SK-N-SH (cell line): ENCODE results near the gene EMILIN2. TPM values are rescaled to one million over a fixed set of nuclear protein-coding genes. Genes with fewer than 3 reads are reported as not detected.
"Not testable (repeated sequence)": the region's sequence is repeated elsewhere in the genome, so short reads cannot be mapped to it uniquely, and the experiment has no call there.

ENCODE experiments used
- CTCF ChIA-PET: fragments of 300-600, 350-600 bp; formaldehyde crosslinking; extraction: SDS; loops from one replicate; lab custom pipeline; 2021; lab: Yijun Ruan, JAX
- POLR2A ChIA-PET: fragments of 350-600 bp; sonication (Branson Sonifier 250); formaldehyde crosslinking; extraction: SDS; loops from one replicate; lab custom pipeline; 2020; ENCODE audit warnings: antibody characterized with exemption, inconsistent platforms; lab: Yijun Ruan, JAX
- DNase-seq: peaks from one replicate; pipeline ENCODE4 v3.0.0; 2012
- H2AFZ ChIP-seq: fragments of 200-600 bp; sonication (generic); 2 replicates; pipeline ENCODE4 v1.8.1; 2016; ENCODE audit warnings: antibody characterized with exemption, mild to moderate bottlenecking, low read depth
- H3F3A ChIP-seq: fragments of 200-600 bp; sonication (generic); replicated peaks from 2 replicates; pipeline ENCODE3; 2016; ENCODE audit warnings: antibody characterized with exemption, mild to moderate bottlenecking; ENCODE audit not compliant: insufficient read depth
- H3K27ac ChIP-seq, 2 experiments: fragments of 200-500 bp in 1 of 2; fragments of 200-600 bp in 1 of 2; sonication (Bioruptor generic) in 1 of 2; sonication (generic), shearing (Covaris generic) in 1 of 2; 2 replicates each; pipeline versions ENCODE4 v1.5.1 to v1.6.1; 2014 to 2016; ENCODE audit warnings: low read depth in 2 of 2, inconsistent platforms in 1 of 2, low read length in 1 of 2, mild to moderate bottlenecking in 1 of 2, mixed read lengths in 1 of 2
- H3K27me3 ChIP-seq: fragments of 200-600 bp; sonication (generic), shearing (Covaris generic); 2 replicates; pipeline ENCODE4 v1.6.1; 2016; ENCODE audit warnings: mixed run types; ENCODE audit not compliant: insufficient read depth
- H3K36me3 ChIP-seq, 2 experiments: fragments of 200-500 bp in 1 of 2; fragments of 200-600 bp in 1 of 2; sonication (Bioruptor generic) in 1 of 2; sonication (generic) in 1 of 2; replicated peaks in 1 of 2; 2 replicates each; pipeline versions ENCODE3 to v1.5.1; 2014 to 2016; ENCODE audit warnings: low read length in 1 of 2, mild to moderate bottlenecking in 1 of 2; ENCODE audit not compliant: insufficient read depth in 2 of 2, control insufficient read depth in 1 of 2
- H3K4me1 ChIP-seq, 2 experiments: fragments of 200-500 bp in 1 of 2; fragments of 200-600 bp in 1 of 2; sonication (Bioruptor generic) in 1 of 2; sonication (generic), shearing (Covaris generic) in 1 of 2; 2 replicates each; pipeline versions ENCODE4 v1.5.1 to v1.6.1; 2014 to 2016; ENCODE audit warnings: low read depth in 1 of 2, low read length in 1 of 2, mixed run types in 1 of 2; ENCODE audit not compliant: insufficient read depth in 2 of 2, control insufficient read depth in 1 of 2
- H3K4me2 ChIP-seq: fragments of 200-600 bp; sonication (generic), shearing (Covaris generic); 2 replicates; pipeline ENCODE4 v1.6.1; 2017; ENCODE audit warnings: mixed run types
- H3K4me3 ChIP-seq, 2 experiments: fragments of 200-500 bp in 1 of 2; fragments of 200-600 bp in 1 of 2; sonication (Bioruptor generic) in 1 of 2; sonication (generic), shearing (Covaris generic) in 1 of 2; 2 replicates each; pipeline versions ENCODE4 v1.5.1 to v1.8.1; 2014 to 2016; ENCODE audit warnings: low read depth in 2 of 2, inconsistent platforms in 1 of 2, low read length in 1 of 2, mild to moderate bottlenecking in 1 of 2, mixed read lengths in 1 of 2, moderate library complexity in 1 of 2
- H3K79me2 ChIP-seq: fragments of 200-600 bp; sonication (generic); 2 replicates; pipeline ENCODE4 v1.8.1; 2017; ENCODE audit warnings: mild to moderate bottlenecking; ENCODE audit not compliant: insufficient read depth
- H3K9ac ChIP-seq: fragments of 200-600 bp; sonication (generic); 2 replicates; pipeline ENCODE4 v1.6.1; 2017; ENCODE audit warnings: mixed run types
- H3K9me2 ChIP-seq: fragments of 200-600 bp; sonication (generic); 2 replicates; pipeline ENCODE4 v1.6.1; 2017; ENCODE audit warnings: mixed run types
- H3K9me3 ChIP-seq: fragments of 200-600 bp; sonication (generic); 2 replicates; pipeline ENCODE4 v1.6.1; 2017; ENCODE audit warnings: mixed run types, mild to moderate bottlenecking, moderate library complexity
- H4K20me1 ChIP-seq: fragments of 200-600 bp; sonication (generic); 2 replicates; pipeline ENCODE4 v1.6.1; 2017; ENCODE audit warnings: mild to moderate bottlenecking, mixed run types; ENCODE audit not compliant: insufficient read depth
- EZH2phosphoT487 ChIP-seq: fragments of 200-600 bp; sonication (generic); IDR thresholded peaks from 2 replicates; pipeline ENCODE4 v1.6.1; 2017; ENCODE audit warnings: low read depth, mixed run types, mild to moderate bottlenecking, antibody characterized with exemption, moderate library complexity, borderline replicate concordance
- FOXJ3 ChIP-seq: sonication (generic); formaldehyde crosslinking; IDR thresholded peaks from 2 replicates; pipeline ENCODE4 v1.5.1; 2020; ENCODE audit warnings: mild to moderate bottlenecking, missing genetic modification reagents
- GATA2 ChIP-seq: sonication (generic); formaldehyde crosslinking; IDR thresholded peaks from 2 replicates; pipeline ENCODE4 v1.5.0; 2020; ENCODE audit warnings: mild to moderate bottlenecking, missing genetic modification reagents
- JUND ChIP-seq: IDR thresholded peaks from 2 replicates; pipeline ENCODE4 v1.4.0; 2012
- NRF1 ChIP-seq: IDR thresholded peaks from 2 replicates; pipeline ENCODE4 v1.6.1; 2012; ENCODE audit warnings: low read depth, mild to moderate bottlenecking, low read length
- RAD21 ChIP-seq: IDR thresholded peaks from 2 replicates; pipeline ENCODE4 v1.6.1; 2012; ENCODE audit warnings: mild to moderate bottlenecking, low read length
- RXRA ChIP-seq: IDR thresholded peaks from 2 replicates; pipeline ENCODE4 v1.4.0; 2012; ENCODE audit warnings: low read depth, mild to moderate bottlenecking, borderline replicate concordance
- SMC3 ChIP-seq: IDR thresholded peaks from 2 replicates; pipeline ENCODE4 v1.6.1; 2012; ENCODE audit warnings: low read depth, low read length, improper control_type of control experiment
- YY1 ChIP-seq: IDR thresholded peaks from 2 replicates; pipeline ENCODE4 v1.4.0; 2012; ENCODE audit warnings: low read depth, mild to moderate bottlenecking
- WGBS: methylation state at CpG from one replicate; pipeline ENCODE4 v1.1.6; 2017; ENCODE audit warnings: low lambda C conversion rate; 5-methylcytosine and 5-hydroxymethylcytosine counted together
- polyA plus RNA-seq, 3 experiments: library from polyadenylated mRNA; depleted of rRNA; stranded (reverse); fragments of >200 nt; gene quantifications; 2 replicates each; pipeline ENCODE4 v1.2.3, GENCODE V29; 2012
- TF ChIP-seq, protein P1 (sequence below): IDR thresholded peaks from 2 replicates; pipeline ENCODE4 v1.4.0; 2012; ENCODE audit warnings: low read depth, borderline replicate concordance

The EMILIN2 gene
- polyA plus RNA-seq, 1 of the 3 experiments (the other 2 are of a cell fraction) = 1.4 TPM

- H3K27me3 ChIP-seq = no peaks in the 10 kb centered on the region
- H3F3A ChIP-seq = no peaks in the 10 kb centered on the region
- DNase-seq = no peak
- ChIA-PET POLR2A (no interaction called here), CTCF (interaction anchor here (0.5 to 2.8 kb wide), 9 partner anchors 9 to 331 kb away, joined by 3 to 10 read pairs (median 4); no protein-coding TSS in a partner anchor)
- H3K9me2 ChIP-seq = no peaks in the 10 kb centered on the region
- TF ChIP-seq RAD21 (no peak), RXRA (no peak)
- no peak overlapping the region for H3K27ac ChIP-seq
- H3K4me1 ChIP-seq = no peaks in the 10 kb centered on the region
- H3K9ac ChIP-seq = no peak overlapping the region
- no peaks in the 10 kb centered on the region for H3K79me2 ChIP-seq
- H2AFZ ChIP-seq = no peak overlapping the region
- no peaks in the 10 kb centered on the region for H4K20me1 ChIP-seq
- H3K9me3 ChIP-seq = no peaks in the 10 kb centered on the region
- no peak overlapping the region for H3K4me2 ChIP-seq
- 87% methylated on average over 9 of the region's 17 CpGs for WGBS
- H3K4me3 ChIP-seq = no peak overlapping the region
- peaks cover 10 to 59% of the 10 kb centered on the region in 2 experiments for H3K36me3 ChIP-seq
Measured at GRCh38 chr18:2914185-2914880, 67.5 kb downstream of the EMILIN2 start.

GRCh38 chr18:2914881-2915240, 68.1 kb downstream of the EMILIN2 start:
- H3K4me1 ChIP-seq = no peaks in the 10 kb centered on the region
- ChIA-PET POLR2A (no interaction called here), CTCF (interaction anchor here (0.5 to 2.8 kb wide), 7 partner anchors 9 to 331 kb away, joined by 3 to 10 read pairs (median 4); no protein-coding TSS in a partner anchor)
- no peak overlapping the region for H3K9ac ChIP-seq
- peaks cover 16 to 64% of the 10 kb centered on the region in 2 experiments for H3K36me3 ChIP-seq
- 95% methylated on average over 11 of the region's 11 CpGs for WGBS
- H3K4me2 ChIP-seq = no peak overlapping the region
- H3K9me2 ChIP-seq = no peaks in the 10 kb centered on the region
- no peaks in the 10 kb centered on the region for H3K9me3 ChIP-seq
- no peak for TF ChIP-seq FOXJ3 (CRISPR knock-in tag)
- TF ChIP-seq SMC3 = no peak
- TF ChIP-seq, protein P1, sequence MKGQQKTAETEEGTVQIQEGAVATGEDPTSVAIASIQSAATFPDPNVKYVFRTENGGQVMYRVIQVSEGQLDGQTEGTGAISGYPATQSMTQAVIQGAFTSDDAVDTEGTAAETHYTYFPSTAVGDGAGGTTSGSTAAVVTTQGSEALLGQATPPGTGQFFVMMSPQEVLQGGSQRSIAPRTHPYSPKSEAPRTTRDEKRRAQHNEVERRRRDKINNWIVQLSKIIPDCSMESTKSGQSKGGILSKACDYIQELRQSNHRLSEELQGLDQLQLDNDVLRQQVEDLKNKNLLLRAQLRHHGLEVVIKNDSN = no peak
- TF ChIP-seq EZH2phosphoT487 = no peak
- no peak for TF ChIP-seq GATA2
- TF ChIP-seq NRF1 = no peak
- TF ChIP-seq JUND = no peak
- TF ChIP-seq YY1 = no peak
- H3K4me3 ChIP-seq = no peak overlapping the region
- no peak overlapping the region for H3K27ac ChIP-seq
- no peaks in the 10 kb centered on the region for H3K79me2 ChIP-seq
- no peaks in the 10 kb centered on the region for H3K27me3 ChIP-seq
- H3F3A ChIP-seq = no peaks in the 10 kb centered on the region
- no peaks in the 10 kb centered on the region for H4K20me1 ChIP-seq
- H2AFZ ChIP-seq = no peak overlapping the region
- no peak for DNase-seq

- WGBS = 96% methylated on average over 16 of the region's 16 CpGs
- H3K9me2 ChIP-seq, DNase-seq, H3K9ac ChIP-seq, POLR2A ChIA-PET, H3K4me1 ChIP-seq, H3K27ac ChIP-seq, H3K79me2 ChIP-seq, H3K4me2 ChIP-seq, H3F3A ChIP-seq, H3K9me3 ChIP-seq, H2AFZ ChIP-seq, H4K20me1 ChIP-seq, H3K4me3 ChIP-seq, H3K27me3 ChIP-seq: not testable (repeated sequence)
- CTCF ChIA-PET = interaction anchor here (1.2 to 2.8 kb wide), 4 partner anchors 8 to 330 kb away, joined by 3 to 10 read pairs (median 4); no protein-coding TSS in a partner anchor
- peaks cover 17 to 70% of the 10 kb centered on the region in 2 experiments for H3K36me3 ChIP-seq
Measured at GRCh38 chr18:2915486-2915885, 68.7 kb downstream of the EMILIN2 start.
